ENCODE measurements around the gene GPR162.

Gene GPR162

DNA sequence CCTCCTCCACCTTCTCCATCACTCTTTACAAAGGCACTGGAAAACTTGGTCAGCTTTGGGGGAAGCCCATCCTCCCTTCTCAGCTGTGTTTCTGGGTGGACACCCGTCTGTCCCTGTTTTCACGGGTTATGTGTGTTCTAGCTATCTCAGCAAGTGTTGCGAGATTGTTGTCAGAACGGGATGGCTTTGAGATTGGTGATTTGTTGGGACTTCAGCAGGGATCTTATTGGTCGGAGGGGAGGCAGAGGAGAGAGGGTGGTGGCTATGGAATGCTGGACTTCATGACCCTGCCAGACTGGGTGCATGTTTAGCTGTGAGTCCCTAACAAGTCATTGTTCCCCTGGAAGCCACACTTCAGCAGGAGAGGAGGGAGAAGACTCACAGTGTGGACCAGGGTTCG, 32.4 kb downstream of the GPR162 start:
- no peak for ATAC-seq
- TF ChIP-seq TOX (CRISPR knock-in tag; IDR thresholded peaks at IDR 0.05; ENCODE audit: borderline replicate concordance) (no peak), TCF4 (CRISPR knock-in tag; IDR thresholded peaks at IDR 0.05; ENCODE audit: borderline replicate concordance) (no peak), ESRRG (CRISPR knock-in tag; IDR thresholded peaks at IDR 0.05) (no peak), GLIS3 (CRISPR knock-in tag; IDR thresholded peaks at IDR 0.05) (no peak), BACH2 (CRISPR knock-in tag; IDR thresholded peaks at IDR 0.05; ENCODE audit: borderline replicate concordance) (no peak), POU6F1 (CRISPR knock-in tag; IDR thresholded peaks at IDR 0.05; ENCODE audit: borderline replicate concordance, low read depth) (no peak), ZC3H10 (CRISPR knock-in tag; IDR thresholded peaks at IDR 0.05) (no peak), CSDC2 (CRISPR knock-in tag; IDR thresholded peaks at IDR 0.05) (no peak)
- TF ChIP-seq, protein P1, sequence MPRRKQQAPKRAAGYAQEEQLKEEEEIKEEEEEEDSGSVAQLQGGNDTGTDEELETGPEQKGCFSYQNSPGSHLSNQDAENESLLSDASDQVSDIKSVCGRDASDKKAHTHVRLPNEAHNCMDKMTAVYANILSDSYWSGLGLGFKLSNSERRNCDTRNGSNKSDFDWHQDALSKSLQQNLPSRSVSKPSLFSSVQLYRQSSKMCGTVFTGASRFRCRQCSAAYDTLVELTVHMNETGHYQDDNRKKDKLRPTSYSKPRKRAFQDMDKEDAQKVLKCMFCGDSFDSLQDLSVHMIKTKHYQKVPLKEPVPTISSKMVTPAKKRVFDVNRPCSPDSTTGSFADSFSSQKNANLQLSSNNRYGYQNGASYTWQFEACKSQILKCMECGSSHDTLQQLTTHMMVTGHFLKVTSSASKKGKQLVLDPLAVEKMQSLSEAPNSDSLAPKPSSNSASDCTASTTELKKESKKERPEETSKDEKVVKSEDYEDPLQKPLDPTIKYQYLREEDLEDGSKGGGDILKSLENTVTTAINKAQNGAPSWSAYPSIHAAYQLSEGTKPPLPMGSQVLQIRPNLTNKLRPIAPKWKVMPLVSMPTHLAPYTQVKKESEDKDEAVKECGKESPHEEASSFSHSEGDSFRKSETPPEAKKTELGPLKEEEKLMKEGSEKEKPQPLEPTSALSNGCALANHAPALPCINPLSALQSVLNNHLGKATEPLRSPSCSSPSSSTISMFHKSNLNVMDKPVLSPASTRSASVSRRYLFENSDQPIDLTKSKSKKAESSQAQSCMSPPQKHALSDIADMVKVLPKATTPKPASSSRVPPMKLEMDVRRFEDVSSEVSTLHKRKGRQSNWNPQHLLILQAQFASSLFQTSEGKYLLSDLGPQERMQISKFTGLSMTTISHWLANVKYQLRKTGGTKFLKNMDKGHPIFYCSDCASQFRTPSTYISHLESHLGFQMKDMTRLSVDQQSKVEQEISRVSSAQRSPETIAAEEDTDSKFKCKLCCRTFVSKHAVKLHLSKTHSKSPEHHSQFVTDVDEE (CRISPR knock-in tag; IDR thresholded peaks at IDR 0.05): no peak
- TF ChIP-seq, protein P2, sequence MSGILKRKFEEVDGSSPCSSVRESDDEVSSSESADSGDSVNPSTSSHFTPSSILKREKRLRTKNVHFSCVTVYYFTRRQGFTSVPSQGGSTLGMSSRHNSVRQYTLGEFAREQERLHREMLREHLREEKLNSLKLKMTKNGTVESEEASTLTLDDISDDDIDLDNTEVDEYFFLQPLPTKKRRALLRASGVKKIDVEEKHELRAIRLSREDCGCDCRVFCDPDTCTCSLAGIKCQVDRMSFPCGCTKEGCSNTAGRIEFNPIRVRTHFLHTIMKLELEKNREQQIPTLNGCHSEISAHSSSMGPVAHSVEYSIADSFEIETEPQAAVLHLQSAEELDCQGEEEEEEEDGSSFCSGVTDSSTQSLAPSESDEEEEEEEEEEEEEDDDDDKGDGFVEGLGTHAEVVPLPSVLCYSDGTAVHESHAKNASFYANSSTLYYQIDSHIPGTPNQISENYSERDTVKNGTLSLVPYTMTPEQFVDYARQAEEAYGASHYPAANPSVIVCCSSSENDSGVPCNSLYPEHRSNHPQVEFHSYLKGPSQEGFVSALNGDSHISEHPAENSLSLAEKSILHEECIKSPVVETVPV (CRISPR knock-in tag; IDR thresholded peaks at IDR 0.05): no peak

GRCh38 chr12:6855322-6855721, 33.7 kb downstream of the GPR162 start:
- TF ChIP-seq PPARA (CRISPR knock-in tag; IDR thresholded peaks at IDR 0.05; ENCODE audit: borderline replicate concordance) (no peak), CSDC2 (CRISPR knock-in tag; IDR thresholded peaks at IDR 0.05) (no peak), SNAI2 (CRISPR knock-in tag; IDR thresholded peaks at IDR 0.05) (no peak), OSR1 (CRISPR knock-in tag; IDR thresholded peaks at IDR 0.05) (no peak), ISL1 (CRISPR knock-in tag; IDR thresholded peaks at IDR 0.05) (no peak), ZNF8 (CRISPR knock-in tag; IDR thresholded peaks at IDR 0.05) (no peak), ZFP30 (CRISPR knock-in tag; IDR thresholded peaks at IDR 0.05) (no peak), POU6F1 (CRISPR knock-in tag; IDR thresholded peaks at IDR 0.05; ENCODE audit: borderline replicate concordance, low read depth) (no peak), GLIS3 (CRISPR knock-in tag; IDR thresholded peaks at IDR 0.05) (no peak), RARB (CRISPR knock-in tag; IDR thresholded peaks at IDR 0.05) (no peak), ZFP3 (CRISPR knock-in tag; IDR thresholded peaks at IDR 0.05) (no peak), ZNF565 (CRISPR knock-in tag; conservative IDR thresholded peaks at IDR 0.05; ENCODE audit: low read depth) (no peak), ZC3H10 (CRISPR knock-in tag; IDR thresholded peaks at IDR 0.05) (no peak), BACH2 (CRISPR knock-in tag; IDR thresholded peaks at IDR 0.05; ENCODE audit: borderline replicate concordance) (no peak), ARNTL (CRISPR knock-in tag; IDR thresholded peaks at IDR 0.05; ENCODE audit: borderline replicate concordance, low read depth) (no peak), TOX (CRISPR knock-in tag; IDR thresholded peaks at IDR 0.05; ENCODE audit: borderline replicate concordance) (no peak), ESRRG (CRISPR knock-in tag; IDR thresholded peaks at IDR 0.05) (no peak)
- TF ChIP-seq, protein P1 (CRISPR knock-in tag; IDR thresholded peaks at IDR 0.05): no peak

More at GRCh38 chr12:6855322-6855721, 33.7 kb downstream of the GPR162 start:
- no peak for ATAC-seq
